CD4-positive, alpha-beta T cell treated with Interleukin-15 for 4 hours (primary cell): ENCODE results near the gene TECR.
"Not testable (repeated sequence)": the region's sequence is repeated elsewhere in the genome, so short reads cannot be mapped to it uniquely, and the experiment has no call there.

ENCODE experiments used
- DNase-seq: peaks from one replicate; pipeline ENCODE4 v3.0.0-alpha.2; 2020; ENCODE audit warnings: low spot score

TECR gene

DNA sequence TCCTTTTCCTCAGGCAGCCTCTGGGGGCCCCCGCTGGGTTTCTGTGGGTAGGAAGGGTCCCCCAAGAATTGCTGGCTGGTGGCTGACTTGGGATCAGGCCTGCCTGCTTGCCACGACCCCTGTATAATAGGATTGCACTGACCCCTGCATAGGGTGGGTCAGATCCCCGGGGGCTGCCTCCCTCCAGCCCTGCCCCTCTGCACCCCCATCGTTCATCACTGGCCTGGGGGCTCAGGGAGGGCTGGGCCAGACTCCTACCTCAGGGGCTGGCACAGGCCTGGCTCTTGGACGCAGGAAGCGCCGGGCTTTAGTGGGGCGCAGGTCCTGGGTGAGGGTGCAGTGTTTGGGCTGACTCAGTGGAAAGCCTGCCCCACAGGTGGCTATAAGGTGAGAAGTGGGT lies 31.9 kb downstream of the TECR start:
- no peak for DNase-seq

DNA sequence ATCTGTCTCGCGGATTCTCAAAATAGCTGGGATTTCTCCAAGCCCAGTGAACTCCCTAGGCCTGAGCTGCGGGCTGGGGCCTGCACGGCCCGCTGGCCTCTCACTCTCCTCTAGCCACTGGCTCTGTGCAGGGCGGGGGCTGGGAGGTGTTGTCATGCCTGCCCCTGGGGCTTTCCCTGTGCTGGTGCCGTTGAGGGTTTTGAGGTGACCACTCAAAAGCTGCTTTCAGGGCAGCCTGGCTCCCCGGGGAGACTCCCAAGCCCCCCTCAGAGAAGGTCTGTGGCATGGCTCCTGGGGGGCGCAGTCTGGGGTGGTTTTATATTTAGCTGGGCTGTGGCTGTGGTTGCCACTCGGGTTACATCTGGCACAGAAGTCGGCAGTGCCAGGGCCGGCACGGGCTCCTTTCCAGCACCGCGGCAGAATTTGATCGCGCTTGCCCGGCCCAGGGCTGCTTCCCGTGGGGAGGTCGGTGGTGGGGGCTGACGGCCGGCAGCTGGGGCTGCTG lies 32.5 kb downstream of the TECR start:
- no peak for DNase-seq

DNA sequence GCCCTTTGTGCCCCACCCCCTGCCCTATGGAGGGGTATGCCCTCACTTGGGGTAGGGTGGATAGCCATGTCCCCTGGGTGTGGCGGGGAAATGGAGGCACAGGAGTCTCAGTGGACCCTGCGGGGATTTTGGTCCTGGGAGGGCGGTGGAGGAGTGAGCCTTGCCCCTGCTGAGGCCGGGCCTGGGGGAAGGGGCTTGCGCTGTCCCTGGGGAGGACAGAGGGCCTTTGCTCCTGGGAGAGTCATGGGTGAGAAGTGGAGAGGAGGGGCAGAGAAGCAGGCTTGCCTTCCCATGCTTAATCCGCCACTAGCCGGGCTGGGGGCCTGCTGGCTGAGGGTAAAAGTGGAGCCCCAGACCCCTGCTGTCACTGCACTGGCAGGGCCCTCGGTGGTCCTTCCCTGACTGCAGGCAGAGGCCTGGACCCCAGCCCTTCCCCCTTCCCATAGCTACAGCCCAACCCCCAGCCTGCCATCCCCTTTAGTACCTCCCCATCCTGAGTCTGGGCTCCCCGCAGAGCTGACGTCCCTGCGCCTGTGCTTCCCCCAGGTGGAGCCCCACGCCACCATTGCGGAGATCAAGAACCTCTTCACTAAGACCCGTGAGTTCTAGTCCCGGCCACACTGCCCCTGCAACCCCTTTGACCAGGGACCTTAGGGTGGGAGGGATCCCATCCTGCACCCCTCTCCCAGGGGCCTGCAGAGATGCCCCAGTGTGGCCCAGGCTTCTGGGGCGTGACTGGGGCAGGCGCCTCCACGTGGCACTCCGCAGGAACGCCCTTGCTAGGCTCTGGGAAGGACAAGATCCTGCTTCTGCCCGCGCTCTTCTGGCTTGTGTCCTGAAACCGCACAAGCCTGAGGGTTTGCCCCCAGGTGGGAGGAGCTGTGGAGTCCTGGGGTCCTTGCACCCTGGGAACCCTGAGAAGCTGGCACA lies 33.5 kb downstream of the TECR start:
- DNase-seq: no peak

DNA sequence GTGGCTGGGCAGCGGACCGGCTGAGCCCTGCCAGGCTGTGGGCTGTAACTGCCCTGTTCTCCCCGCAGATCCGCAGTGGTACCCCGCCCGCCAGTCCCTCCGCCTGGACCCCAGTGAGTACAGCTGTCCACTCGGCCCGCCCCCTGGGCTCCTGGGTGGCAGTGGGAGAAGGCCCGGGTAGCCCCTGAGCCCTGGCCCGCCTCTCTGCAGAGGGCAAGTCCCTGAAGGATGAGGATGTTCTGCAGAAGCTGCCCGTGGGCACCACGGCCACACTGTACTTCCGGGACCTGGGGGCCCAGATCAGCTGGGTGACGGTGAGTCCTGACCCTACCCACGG lies 34.2 kb downstream of the TECR start:
- DNase-seq: no peak

DNA sequence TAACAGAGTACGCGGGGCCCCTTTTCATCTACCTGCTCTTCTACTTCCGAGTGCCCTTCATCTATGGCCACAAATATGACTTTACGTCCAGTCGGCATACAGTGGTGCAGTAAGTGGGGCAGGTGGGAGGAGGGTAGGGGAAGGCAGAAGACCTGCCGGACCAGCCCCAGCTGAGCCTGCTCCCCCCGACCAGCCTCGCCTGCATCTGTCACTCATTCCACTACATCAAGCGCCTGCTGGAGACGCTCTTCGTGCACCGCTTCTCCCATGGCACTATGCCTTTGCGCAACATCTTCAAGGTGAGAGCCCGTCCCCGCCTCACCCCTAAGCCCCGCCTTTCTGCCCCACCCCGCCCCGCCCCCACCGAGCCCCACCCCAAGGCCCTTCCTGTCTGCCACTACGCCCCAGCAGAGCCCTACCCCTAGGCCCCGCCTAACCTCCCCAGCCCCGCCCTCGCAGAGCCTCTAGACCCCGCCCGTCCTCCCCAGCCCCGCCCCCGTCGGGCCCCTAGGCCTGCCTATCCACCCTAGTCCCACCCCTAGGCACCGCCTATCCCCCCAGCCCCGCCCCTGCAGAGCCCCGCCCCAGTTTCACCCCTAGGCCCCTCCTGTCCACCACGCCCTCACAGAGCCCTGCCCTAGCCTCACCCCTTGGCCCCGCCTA lies 34.7 kb downstream of the TECR start:
- DNase-seq: no peak

DNA sequence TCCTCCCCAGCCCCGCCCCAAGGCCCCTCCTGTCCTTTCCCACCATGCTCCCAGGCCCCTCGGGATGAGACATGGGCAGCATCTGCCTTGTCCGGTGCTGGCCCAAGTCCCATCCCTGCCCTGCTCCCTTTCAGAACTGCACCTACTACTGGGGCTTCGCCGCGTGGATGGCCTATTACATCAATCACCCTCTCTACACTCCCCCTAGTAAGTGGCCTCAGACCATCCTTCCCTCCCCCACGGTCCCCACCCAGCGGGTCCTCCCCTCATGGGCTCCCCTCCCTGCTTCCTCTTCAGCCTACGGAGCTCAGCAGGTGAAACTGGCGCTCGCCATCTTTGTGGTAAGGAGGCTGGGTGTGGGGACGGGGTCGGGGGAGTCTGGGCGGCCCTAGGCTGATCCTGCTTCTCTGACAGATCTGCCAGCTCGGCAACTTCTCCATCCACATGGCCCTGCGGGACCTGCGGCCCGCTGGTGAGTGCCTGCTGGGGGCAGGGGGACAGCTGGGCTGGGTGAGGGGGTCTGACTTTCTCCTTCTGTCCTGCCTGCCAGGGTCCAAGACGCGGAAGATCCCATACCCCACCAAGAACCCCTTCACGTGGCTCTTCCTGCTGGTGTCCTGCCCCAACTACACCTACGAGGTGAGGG lies 35.4 kb downstream of the TECR start:
- not testable (repeated sequence) for DNase-seq

DNA sequence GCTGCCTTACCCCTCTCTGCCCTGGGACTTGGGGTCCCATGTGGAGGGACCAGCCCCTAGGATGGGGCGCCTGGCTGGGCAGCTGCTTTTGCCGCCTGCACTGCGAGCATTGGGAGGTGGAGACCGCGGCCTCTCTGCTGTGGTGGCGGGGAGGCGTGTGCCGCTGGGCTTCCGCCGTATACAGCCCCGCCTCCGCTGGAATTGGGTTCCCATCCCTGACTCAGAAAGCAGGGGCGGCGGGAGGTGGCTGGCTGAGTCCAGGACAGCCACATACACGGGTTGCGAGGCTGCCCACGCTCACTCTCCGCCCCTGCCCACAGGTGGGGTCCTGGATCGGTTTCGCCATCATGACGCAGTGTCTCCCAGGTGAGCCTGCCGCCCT lies 35.9 kb downstream of the TECR start:
- no peak for DNase-seq

DNA sequence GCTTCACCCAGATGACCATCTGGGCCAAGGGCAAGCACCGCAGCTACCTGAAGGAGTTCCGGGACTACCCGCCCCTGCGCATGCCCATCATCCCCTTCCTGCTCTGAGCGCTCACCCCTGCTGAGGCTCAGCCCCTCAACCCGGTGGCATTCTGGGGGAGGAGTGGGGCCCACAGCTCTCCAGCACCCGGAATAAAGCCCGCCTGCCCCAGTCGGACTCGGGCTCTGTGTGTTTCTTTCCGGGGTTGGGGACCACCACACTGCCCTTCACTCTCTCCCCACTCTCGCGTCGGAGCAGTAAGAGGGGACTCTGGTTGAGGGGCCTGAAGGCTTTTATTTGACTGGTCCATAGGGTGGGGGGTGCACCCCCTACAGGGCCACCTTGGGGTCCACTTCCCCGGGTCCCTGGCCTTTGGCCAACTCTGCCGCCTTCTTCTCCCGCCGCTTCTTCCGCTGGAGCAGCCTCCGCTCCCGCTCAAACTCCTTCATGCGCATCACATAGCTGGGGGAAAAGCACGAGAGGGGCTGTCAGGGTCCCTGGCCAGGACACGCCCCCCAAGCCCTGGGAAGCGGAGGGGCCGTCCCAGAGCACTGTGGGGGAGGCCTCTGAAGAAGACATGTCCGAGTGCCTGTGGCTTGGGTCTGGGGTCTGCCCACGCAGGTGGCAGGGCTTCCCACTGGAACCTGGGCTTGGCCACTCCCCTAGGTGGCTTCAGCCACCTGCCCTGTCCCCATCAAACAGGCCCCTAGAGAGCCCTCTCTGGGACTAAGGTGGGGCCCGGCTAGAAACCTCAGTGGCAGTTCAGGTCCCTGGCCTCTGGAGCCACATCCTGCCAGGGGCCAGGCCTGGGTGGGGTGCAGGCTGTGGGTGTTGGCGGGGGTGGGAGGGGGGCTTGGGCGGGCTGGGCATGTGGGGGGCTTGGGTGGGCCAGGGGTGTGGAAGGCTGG lies 36.6 kb downstream of the TECR start:
- DNase-seq: no peak

DNA sequence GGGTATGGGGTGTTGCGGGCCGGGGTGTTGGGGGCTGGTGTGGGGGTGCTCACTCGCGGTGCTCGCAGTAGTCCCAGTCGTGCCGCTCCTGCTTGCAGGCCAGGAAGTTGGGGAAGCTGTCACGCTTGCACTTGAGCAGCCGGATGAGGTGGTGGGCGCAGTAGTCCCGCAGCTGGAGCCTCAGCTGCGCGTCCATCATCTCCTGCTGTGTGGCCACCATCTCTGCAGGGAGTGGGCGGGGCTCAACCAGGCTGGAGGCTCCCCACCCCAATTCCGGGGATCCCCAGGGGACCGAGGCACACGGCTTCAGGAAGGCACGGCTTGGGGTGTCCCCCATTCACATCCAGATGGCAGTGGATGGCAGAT lies 37.3 kb downstream of the TECR start:
- no peak for DNase-seq

DNA sequence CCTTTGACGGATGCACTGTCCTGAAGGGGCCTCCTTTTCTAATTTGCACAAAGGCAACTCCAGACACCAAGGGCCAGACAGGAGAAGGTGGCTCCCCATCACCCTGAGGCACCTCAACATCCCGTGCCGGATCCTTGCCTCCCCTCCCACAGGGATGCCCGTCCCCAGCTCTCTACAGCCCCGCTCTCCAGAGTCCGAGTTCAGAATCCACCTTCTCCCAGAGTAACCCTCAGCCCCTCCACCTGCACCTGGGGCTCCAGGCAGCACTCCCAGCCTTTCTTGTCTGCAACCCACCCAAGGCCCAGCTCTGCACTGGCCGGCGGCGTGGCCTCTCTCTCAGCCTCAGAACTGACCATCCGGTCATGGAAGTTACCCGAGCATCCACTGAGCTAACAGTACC lies 37.7 kb downstream of the TECR start:
- DNase-seq: no peak

DNA sequence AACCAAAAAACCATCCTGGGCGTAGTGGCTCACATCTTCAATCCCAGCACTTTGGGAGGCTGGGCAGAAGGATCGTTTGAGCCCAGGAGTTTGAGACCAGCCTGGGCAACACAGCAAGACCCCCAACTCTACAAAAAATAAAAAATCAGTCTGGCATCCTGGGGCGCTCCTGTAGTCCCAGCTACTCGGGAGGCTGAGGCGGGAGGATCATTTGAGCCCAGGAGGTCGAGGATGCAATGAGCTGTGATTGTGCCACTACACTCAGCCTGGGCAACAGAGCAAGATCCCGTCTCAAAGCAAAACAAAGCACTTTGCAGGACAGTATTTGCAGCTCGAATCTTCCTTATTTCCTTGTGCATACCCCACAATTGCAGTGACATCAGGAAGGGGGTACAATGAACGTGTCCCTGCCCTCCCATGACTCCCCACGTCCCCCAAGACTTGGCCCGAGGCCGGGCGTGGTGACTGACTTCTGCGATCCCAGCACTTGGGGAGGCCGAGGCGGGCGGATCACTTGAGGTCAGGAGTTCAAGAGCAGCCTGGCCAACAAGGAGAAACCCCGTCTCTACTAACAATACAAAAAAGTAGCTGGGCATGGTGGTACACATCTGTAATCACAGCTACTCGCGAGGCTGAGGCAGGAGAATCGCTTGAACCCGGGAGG lies 41.6 kb downstream of the TECR start:
- DNase-seq: no peak

DNA sequence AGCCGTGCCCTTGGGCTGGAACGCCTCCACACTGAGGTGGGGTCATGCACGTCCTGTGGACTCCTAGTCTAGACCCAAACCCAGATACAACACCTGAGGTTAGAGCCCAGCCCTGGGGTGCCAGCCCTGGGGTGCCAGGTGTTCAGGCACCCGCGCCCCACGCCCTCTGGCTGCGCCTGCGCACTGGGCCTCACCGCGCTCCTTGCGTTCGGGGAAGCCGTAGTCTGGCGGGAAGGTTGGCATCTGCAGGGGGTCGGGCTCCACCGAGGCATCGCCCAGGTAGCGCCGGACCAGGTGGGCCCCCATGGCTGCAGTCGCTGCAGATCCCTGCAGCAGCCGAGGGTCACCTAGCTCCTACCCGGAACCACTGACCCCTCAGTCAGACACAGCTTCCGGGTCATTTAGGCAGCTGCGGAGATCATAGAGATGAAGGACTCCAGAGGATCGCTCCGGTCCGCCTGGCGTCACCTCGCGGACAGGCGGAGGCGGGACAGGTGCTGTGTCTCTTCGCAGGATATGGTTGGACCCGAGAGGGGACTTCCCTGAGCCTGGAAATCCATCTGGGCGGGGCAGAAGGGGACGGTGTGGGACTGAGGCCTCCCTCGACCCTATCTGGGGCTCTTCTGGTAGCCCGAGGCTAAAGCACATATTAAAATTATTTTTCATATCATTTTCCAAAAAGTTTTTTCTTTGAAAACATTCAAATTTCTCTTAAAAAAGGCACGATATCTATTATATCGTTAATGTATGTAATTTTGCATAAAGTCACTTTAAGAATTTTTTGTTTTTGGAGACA lies 42.5 kb downstream of the TECR start, which contains the start of gene NDUFB7:
TSS of gene NDUFB7 (minus strand) at position 372 of the 796 bp plus-strand sequence. CDS start at position 306, 66 bp downstream.
- DNase-seq: peak; percentile 93

DNA sequence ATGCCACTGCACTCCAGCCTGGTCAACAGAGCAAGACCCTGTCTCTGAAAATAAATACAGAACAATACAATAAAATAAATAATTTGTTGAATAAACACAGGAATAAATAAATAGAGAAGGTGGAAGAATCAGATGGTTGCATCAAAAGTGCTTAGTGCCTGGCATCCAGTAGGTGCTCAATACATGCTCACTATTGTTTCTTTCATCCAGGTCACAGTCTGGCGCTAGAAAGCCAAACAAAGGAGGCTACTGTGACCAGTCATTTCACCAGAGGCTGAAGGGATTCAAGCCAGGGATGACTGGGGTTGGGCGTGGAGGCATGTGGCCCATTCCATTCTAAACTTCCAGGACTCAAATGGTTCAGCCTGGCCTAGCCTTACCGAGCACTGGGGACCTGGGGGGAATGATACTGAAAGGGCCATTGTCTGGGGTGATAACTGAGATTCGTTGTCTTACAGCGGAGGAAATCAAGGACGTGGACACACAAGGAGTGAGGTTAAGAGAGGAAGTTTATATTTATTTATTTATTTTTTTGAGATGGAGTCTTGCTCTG lies 46.1 kb downstream of the TECR start:
- DNase-seq: no peak

DNA sequence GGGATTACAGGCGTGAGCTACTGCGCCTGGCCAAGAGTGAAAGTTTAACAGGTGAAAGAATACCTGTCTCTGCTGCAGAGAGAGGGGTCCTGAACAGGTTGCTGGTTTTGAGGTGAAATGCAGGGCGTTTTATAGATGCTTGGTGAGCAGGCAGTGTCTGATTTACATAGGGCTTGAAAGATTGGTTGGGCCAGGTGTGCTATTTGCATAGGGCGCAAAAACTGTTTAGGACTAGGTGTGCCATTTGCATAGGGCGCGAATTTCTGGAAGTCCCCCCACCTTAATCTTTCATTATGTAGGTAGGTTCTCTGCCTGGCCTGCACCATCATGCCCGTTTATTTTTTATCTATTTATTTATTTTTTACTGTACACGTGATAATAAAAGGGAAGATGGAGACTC lies 47.0 kb downstream of the TECR start:
- no peak for DNase-seq

DNA sequence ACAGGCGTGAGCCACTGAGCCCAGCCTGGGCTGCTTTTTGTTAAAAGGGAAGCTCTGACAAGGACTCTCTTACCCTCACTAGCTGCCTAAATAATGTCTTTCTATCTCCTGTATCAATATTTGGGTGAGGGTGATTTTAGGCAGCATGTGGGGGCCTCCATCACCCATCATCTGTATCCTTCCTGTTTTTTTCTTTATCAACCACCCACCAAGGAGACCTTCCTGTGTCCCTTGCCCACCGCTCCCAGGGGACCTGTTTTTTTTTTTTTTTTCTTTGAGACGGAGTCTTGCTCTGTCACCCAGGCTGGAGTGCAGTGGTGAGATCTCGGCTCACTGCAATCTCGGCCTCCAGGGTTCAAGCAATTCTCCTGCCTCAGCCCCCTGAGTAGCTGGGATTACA lies 47.9 kb downstream of the TECR start:
- DNase-seq: no peak

DNA sequence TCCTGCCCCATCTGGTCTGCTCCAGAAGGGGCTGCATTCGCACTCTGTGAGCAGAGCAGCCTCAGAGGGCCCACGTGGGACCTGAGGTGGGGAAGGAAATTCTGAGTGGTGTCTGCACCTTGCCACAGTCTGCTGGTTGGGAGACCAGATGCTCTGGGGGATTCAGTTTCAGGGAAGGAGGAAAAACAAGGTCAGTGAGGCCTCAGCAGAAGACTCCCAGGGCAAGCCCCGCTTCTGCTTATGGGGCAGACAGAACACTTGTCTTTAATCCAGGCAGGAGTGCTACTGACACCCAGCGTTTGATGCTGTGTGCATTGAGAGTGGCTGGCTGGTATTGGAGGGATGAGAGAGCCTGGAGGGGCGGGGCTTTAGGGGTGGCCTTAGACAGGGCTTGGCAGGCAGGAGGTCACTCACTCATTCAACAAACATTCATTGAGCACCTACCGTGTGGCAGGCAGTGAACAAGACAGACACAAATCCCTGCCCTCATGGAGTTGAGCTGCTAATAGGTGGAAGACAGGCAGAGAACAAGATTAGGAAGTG lies 48.6 kb downstream of the TECR start:
- no peak for DNase-seq

DNA sequence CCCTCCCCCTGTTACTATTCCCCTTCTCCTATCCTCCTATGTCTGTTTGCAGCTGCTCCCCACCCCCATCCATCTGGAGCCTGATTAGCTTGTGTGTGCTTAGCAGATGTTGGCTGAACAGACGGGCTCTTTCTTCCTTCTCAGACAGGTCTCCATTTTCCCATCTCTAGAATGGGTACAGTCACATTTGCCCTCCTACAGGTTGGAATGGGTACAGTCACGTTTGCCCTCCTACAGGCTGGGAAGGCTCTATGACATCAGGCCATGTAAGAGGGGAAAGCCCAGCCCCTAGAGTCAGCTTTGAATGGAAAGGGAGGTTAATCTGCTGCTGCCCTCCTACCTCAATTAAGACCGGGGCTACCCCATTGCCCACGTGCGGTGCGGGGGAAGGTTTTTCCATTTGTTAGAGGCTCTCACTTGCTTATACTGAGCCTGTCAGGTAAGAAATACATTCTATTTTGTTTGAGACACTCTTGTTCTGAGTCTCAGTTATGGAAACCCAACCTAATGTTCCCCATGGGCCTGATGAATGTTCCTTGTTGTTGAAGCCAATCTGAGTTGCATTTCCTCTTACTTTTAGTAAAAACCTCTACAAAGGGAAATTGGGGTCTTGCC lies 51.3 kb downstream of the TECR start:
- no peak for DNase-seq

DNA sequence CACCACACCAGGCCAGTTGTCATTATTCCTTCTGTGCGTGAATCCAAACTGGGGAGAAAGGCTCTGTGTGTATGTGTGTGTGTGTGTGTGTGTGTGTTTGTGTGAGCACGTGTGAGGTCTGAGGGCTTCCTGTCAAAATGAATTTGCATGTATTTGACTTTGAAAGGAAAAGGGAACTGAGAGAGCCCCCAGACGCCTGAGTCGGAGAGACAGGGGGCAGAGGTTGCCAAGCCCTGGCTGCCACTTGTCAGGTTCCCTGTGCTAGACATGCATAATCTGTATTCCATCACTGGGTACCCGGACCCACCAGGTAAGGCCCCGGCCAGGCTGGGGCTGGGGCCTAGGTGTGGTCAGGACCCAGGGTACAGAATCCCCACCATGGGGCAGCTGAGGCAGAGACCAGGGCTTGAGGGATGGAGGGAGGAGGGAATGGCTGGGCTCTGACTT lies 53.5 kb downstream of the TECR start, which contains the start of gene CLEC17A:
TSS of gene CLEC17A (plus strand) at position 191 of the 447 bp plus-strand sequence. CDS start at position 268, 77 bp downstream.
- no peak for DNase-seq

DNA sequence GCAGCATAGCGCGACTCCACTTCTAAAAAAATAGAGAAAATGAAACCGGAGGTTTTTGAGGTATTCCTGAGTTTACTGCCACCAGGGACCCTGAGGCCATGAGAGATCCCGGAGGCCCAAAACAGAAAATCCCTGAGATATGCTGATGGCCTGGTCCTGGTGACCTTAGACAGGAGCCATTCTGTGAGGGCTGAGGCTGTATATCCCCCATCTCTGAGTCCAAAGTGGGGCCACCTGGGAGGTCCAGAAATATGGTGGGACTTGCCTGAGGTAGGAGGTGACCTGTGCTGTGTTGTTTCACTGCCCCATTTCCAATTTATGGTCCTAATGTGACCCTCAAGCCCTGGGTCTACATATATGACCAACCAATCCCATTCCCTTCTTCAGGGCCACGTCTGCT lies 55.0 kb downstream of the TECR start:
- DNase-seq: not testable (repeated sequence)
